Measurements from ENCODE around the gene BCAS3. TPM values are rescaled to one million over a fixed set of nuclear protein-coding genes. Genes with fewer than 3 reads are reported as not detected.
"Not testable (repeated sequence)": the region's sequence is repeated elsewhere in the genome, so short reads cannot be mapped to it uniquely, and the experiment has no call there.

Gene BCAS3
- total RNA-seq, 4 donors from 2014 or later = 20.7 to 76.3 (median 39.8) TPM

DNA sequence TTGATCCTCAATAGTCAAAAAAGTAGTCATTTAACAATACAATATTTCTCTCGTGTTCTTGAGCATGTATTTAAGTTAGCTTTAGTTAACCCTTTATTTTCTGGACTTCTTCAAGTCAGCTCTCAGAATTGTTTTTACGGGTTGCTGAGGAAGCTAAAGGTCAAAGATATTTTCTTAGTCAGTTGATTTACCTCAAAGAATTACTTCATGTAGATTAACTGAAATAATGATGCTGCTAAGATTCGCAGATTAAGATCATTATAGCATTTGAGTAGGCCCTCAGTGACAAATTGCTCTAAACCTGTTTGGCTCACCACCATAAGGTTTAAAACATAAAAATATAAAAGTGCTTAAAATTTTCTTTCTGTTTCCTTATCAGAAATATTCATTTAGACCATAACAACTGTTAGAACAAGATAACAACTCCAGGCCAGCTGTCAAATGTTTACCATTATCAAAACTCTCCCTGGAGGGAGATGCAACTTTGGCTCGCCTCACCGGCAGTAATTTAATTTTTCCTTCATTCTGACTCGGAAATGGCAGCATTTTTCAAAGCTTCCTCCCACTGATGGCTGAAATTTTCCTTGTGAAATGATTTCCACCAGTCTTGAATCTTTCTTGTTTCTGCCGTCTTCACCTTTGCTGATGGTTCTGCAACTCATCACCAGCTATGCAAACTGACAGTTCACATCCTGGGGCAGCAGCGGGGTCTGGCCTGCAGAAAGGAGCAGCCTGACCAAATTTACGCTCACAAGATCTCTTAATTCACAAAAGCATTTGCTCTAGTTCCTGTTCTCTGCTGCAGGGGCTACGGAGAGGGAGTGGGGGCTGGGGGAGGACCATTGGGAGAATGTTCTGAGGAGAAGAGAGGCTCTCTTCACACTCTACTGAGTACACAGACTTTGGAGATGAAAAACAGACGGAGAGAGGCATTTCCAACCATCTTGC, 467.2 kb downstream of the BCAS3 start:
- WGBS, 2 donors (ENCODE audit: low coverage in 1 of 2) = 58 to 64% methylated on average over 9 to 11 of the region's 11 CpGs
- Histone ChIP-seq H3K36me3 (no peaks in the 10 kb centered on the region), H3K4me1 (peaks cover 0 to 8% (median 2%) of the 10 kb centered on the region in 4 donors), H3K27me3 (no peaks in the 10 kb centered on the region), H3K4me3 (no peak overlapping the region), H3K27ac (peak overlapping the region in 3 of 4 donors; percentile 16 to 28 (median 22)), H3K9me3 (no peaks in the 10 kb centered on the region)
- intact Hi-C loops (cut with DNase I; ENCODE audit: low total_unique reads) = no loop called here
- TF ChIP-seq POLR2AphosphoS5 (IDR thresholded peaks at IDR 0.05) (no peak), EP300 (IDR thresholded peaks at IDR 0.05; ENCODE audit: low read depth) (no peak), POLR2A (IDR thresholded peaks at IDR 0.05) (no peak)
- TF ChIP-seq, protein P1, sequence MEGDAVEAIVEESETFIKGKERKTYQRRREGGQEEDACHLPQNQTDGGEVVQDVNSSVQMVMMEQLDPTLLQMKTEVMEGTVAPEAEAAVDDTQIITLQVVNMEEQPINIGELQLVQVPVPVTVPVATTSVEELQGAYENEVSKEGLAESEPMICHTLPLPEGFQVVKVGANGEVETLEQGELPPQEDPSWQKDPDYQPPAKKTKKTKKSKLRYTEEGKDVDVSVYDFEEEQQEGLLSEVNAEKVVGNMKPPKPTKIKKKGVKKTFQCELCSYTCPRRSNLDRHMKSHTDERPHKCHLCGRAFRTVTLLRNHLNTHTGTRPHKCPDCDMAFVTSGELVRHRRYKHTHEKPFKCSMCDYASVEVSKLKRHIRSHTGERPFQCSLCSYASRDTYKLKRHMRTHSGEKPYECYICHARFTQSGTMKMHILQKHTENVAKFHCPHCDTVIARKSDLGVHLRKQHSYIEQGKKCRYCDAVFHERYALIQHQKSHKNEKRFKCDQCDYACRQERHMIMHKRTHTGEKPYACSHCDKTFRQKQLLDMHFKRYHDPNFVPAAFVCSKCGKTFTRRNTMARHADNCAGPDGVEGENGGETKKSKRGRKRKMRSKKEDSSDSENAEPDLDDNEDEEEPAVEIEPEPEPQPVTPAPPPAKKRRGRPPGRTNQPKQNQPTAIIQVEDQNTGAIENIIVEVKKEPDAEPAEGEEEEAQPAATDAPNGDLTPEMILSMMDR (IDR thresholded peaks at IDR 0.05) = no peak
- DNase-seq = no peak
- in situ Hi-C loops (cut with MboI; ENCODE audit: low pct_ligation_motif_present in 1 of 4, low pct_unique_long_range_greater_than_20kb in 1 of 4, low sequenced_read_pairs in 3 of 4) = no loop called here

DNA sequence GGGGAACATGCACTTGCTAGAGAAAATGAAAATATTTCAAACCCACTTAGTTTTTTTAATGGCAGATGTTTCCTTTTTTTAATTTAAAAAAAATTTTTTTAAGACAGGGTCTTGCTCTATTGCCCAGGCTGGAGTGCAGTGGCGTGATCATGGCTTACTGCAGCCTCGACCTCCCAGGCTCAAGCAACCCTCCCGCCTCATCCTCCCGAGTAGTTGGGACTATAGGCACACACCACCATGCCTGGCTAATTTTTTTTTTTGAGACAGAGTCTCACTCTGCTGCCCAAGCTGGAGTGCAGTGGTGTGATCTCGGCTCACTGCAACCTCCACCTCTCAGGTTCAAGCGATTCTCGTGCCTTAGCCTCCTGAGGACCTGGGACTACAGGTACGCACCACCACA, 469.2 kb downstream of the BCAS3 start:
- H3K9me3 ChIP-seq; in situ Hi-C loops (cut with MboI; ENCODE audit: low pct_ligation_motif_present in 1 of 4, low pct_unique_long_range_greater_than_20kb in 1 of 4, low sequenced_read_pairs in 3 of 4); H3K4me3 ChIP-seq; intact Hi-C loops (cut with DNase I; ENCODE audit: low total_unique reads); H3K4me1 ChIP-seq; DNase-seq; H3K36me3 ChIP-seq; H3K27ac ChIP-seq; H3K27me3 ChIP-seq: not testable (repeated sequence)
- 93 to 96% methylated on average over 3 to 8 of the region's 8 CpGs for WGBS, 2 donors (ENCODE audit: low coverage in 1 of 2)

DNA sequence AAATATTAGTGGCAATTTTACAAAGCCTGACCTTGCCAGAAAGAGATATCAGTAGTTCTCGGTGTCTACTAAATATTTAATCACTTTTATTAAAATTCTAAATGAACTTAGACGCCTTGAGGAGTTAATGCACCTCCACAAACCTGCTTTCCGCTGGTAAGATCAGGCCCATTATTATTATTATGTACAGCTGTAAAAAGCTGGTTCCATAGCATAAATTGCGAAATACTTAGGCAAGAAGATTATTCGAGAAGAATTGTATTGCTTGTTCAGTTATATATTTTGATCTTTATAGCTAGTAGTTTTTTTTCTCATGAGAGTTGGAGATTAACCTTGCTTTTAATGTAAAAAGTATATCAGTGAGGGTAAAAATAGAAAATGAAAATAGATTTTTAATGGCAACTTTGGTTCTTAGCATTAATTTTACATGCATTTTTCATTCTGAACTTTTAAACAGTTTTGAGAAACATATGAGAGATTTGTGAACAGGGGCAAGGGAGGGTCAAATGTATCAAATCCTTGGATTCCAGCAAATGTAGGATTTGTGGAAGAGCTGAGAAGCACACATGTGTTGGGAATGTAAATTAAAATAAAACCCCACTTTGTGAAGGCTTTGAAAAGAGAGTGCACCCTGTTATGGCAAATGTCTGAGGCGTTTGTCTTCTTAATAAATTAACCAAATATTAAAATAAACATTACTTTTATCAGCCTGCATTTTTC, 471.6 kb downstream of the BCAS3 start:
- no peak overlapping the region for H3K27ac ChIP-seq
- in situ Hi-C loops (cut with MboI; ENCODE audit: low pct_ligation_motif_present in 1 of 4, low pct_unique_long_range_greater_than_20kb in 1 of 4, low sequenced_read_pairs in 3 of 4) (no loop called here), intact Hi-C loops (cut with DNase I; ENCODE audit: low total_unique reads) (no loop called here)
- no peaks in the 10 kb centered on the region for H3K4me1 ChIP-seq
- no peaks in the 10 kb centered on the region for H3K36me3 ChIP-seq
- no peak for DNase-seq
- H3K27me3 ChIP-seq = no peaks in the 10 kb centered on the region
- no peak for TF ChIP-seq POLR2AphosphoS5 (IDR thresholded peaks at IDR 0.05)
- no peak for TF ChIP-seq POLR2A (IDR thresholded peaks at IDR 0.05)
- no peak for TF ChIP-seq EP300 (IDR thresholded peaks at IDR 0.05; ENCODE audit: low read depth)
- 81 to 86% methylated on average over 6 of the region's 6 CpGs for WGBS, 2 donors (ENCODE audit: low coverage in 1 of 2)
- H3K9me3 ChIP-seq = no peaks in the 10 kb centered on the region
- no peak overlapping the region for H3K4me3 ChIP-seq

GRCh38 chr17:61149862-61150362, 472.3 kb downstream of the BCAS3 start:
- 33 to 66% methylated on average over 1 to 2 of the region's 2 CpGs for WGBS, 2 donors (ENCODE audit: low coverage in 1 of 2)
- in situ Hi-C loops (cut with MboI; ENCODE audit: low pct_ligation_motif_present in 1 of 4, low pct_unique_long_range_greater_than_20kb in 1 of 4, low sequenced_read_pairs in 3 of 4) = no loop called here
- no peaks in the 10 kb centered on the region for H3K9me3 ChIP-seq
- TF ChIP-seq POLR2A (IDR thresholded peaks at IDR 0.05) (no peak), EP300 (IDR thresholded peaks at IDR 0.05; ENCODE audit: low read depth) (no peak), POLR2AphosphoS5 (IDR thresholded peaks at IDR 0.05) (no peak)
- TF ChIP-seq, protein P1 (IDR thresholded peaks at IDR 0.05) = no peak
- no peak overlapping the region for H3K27ac ChIP-seq
- no peaks in the 10 kb centered on the region for H3K4me1 ChIP-seq
- H3K36me3 ChIP-seq = no peaks in the 10 kb centered on the region
- DNase-seq = no peak
- H3K4me3 ChIP-seq = no peak overlapping the region
- intact Hi-C loops (cut with DNase I; ENCODE audit: low total_unique reads) = no loop called here
- no peaks in the 10 kb centered on the region for H3K27me3 ChIP-seq

Measured in transverse colon (tissue), 4 donors.